ENCODE data around the gene NTN4. TPM values are rescaled to one million over a fixed set of nuclear protein-coding genes. Genes with fewer than 3 reads are reported as not detected.
A peak's percentile ranks its signal among the peaks of the same experiment; 100 is the strongest.

Gene NTN4
- total and polyA plus RNA-seq, 2 experiments from 2014 or later = 35.2 to 63.7 TPM

- no peaks in the 10 kb centered on the region for H3F3A ChIP-seq (ENCODE audit: insufficient read depth)
- no peaks in the 10 kb centered on the region for H4K20me1 ChIP-seq (ENCODE audit: insufficient read depth)
- 0 out of 2 replicates have a peak, but pooled peaks cover 6% of the 10 kb centered on the region for H3K4me1 ChIP-seq (ENCODE audit: insufficient read depth)
- no peaks in the 10 kb centered on the region for H3K79me2 ChIP-seq (ENCODE audit: insufficient read depth)
- H3K27me3 ChIP-seq (replicated peaks; ENCODE audit: insufficient read depth) = no peaks in the 10 kb centered on the region
- no peaks in the 10 kb centered on the region for H3K36me3 ChIP-seq (ENCODE audit: low read depth)
- in situ Hi-C loops (cut with MboI) = loop anchor here (10.0 to 25.0 kb wide), 2 partner anchors 180 to 363 kb away; partner anchors contain the start of gene HAL
- H3K4me2 ChIP-seq (ENCODE audit: unreplicated experiment) = no peak overlapping the region
- H3K9ac ChIP-seq = no peak overlapping the region
- H3K4me3 ChIP-seq = no peak overlapping the region
- H3K9me2 ChIP-seq (ENCODE audit: insufficient read depth) = no peaks in the 10 kb centered on the region
- TF ChIP-seq EZH2phosphoT487 (IDR thresholded peaks at IDR 0.05; ENCODE audit: insufficient read depth, low read depth) = no peak
- no peak for TF ChIP-seq EZH2 (IDR thresholded peaks at IDR 0.05; ENCODE audit: insufficient read depth, poor library complexity, severe bottlenecking)
- no peak for DNase-seq
- 79 to 82% methylated on average over 7 of the region's 7 CpGs for WGBS, 2 experiments (ENCODE audit: low coverage in 1 of 2, low lambda C conversion rate in 2 of 2, missing lambda C conversion rate in 2 of 2)
- no peaks in the 10 kb centered on the region for H3K9me3 ChIP-seq (ENCODE audit: low read depth)
- H2AFZ ChIP-seq = no peak overlapping the region
- no peak overlapping the region for H3K27ac ChIP-seq
These were observed 166.0 kb downstream of the NTN4 start for GRCh38 chr12:95624589-95624988.

- TF ChIP-seq EZH2phosphoT487 (IDR thresholded peaks at IDR 0.05; ENCODE audit: insufficient read depth, low read depth) = no peak
- no peak for TF ChIP-seq EZH2 (IDR thresholded peaks at IDR 0.05; ENCODE audit: insufficient read depth, poor library complexity, severe bottlenecking)
- 40 to 62% methylated on average over 12 to 18 of the region's 18 CpGs for WGBS, 2 experiments (ENCODE audit: low coverage in 1 of 2, low lambda C conversion rate in 2 of 2, missing lambda C conversion rate in 2 of 2)
- Histone ChIP-seq H3K9ac (no peak overlapping the region), H4K20me1 (ENCODE audit: insufficient read depth) (no peaks in the 10 kb centered on the region), H3K9me2 (ENCODE audit: insufficient read depth) (no peaks in the 10 kb centered on the region), H3K36me3 (ENCODE audit: low read depth) (no peaks in the 10 kb centered on the region), H3K9me3 (ENCODE audit: low read depth) (no peaks in the 10 kb centered on the region), H3K27ac (no peak overlapping the region), H3K79me2 (ENCODE audit: insufficient read depth) (no peaks in the 10 kb centered on the region), H3F3A (ENCODE audit: insufficient read depth) (no peaks in the 10 kb centered on the region), H3K4me1 (ENCODE audit: insufficient read depth) (0 out of 2 replicates have a peak, but pooled peaks cover 6% of the 10 kb centered on the region), H2AFZ (no peak overlapping the region), H3K27me3 (replicated peaks; ENCODE audit: insufficient read depth) (no peaks in the 10 kb centered on the region), H3K4me3 (no peak overlapping the region), H3K4me2 (ENCODE audit: unreplicated experiment) (peak overlapping the region; percentile 14)
- peak; percentile 89 for DNase-seq
- in situ Hi-C loops (cut with MboI) = loop anchor here (10.0 to 25.0 kb wide), 2 partner anchors 181 to 364 kb away; partner anchors contain the start of gene HAL
These were observed 166.9 kb downstream of the NTN4 start for GRCh38 chr12:95623554-95624170.

GRCh38 chr12:95622879-95623278, 167.7 kb downstream of the NTN4 start:
- Histone ChIP-seq H3F3A (ENCODE audit: insufficient read depth) (no peaks in the 10 kb centered on the region), H3K4me3 (no peak overlapping the region), H3K27me3 (replicated peaks; ENCODE audit: insufficient read depth) (no peaks in the 10 kb centered on the region), H3K9me3 (ENCODE audit: low read depth) (no peaks in the 10 kb centered on the region), H3K36me3 (ENCODE audit: low read depth) (no peaks in the 10 kb centered on the region), H3K27ac (no peak overlapping the region), H3K9me2 (ENCODE audit: insufficient read depth) (no peaks in the 10 kb centered on the region), H3K9ac (no peak overlapping the region), H3K4me1 (ENCODE audit: insufficient read depth) (0 out of 2 replicates have a peak, but pooled peaks cover 6% of the 10 kb centered on the region), H3K79me2 (ENCODE audit: insufficient read depth) (no peaks in the 10 kb centered on the region), H2AFZ (no peak overlapping the region), H3K4me2 (ENCODE audit: unreplicated experiment) (no peak overlapping the region), H4K20me1 (ENCODE audit: insufficient read depth) (no peaks in the 10 kb centered on the region)
- no peak for TF ChIP-seq EZH2 (IDR thresholded peaks at IDR 0.05; ENCODE audit: insufficient read depth, poor library complexity, severe bottlenecking)
- 79 to 83% methylated on average over 3 of the region's 3 CpGs for WGBS, 2 experiments (ENCODE audit: low coverage in 1 of 2, low lambda C conversion rate in 2 of 2, missing lambda C conversion rate in 2 of 2)
- in situ Hi-C loops (cut with MboI) = loop anchor here (10.0 to 25.0 kb wide), 2 partner anchors 182 to 364 kb away; partner anchors contain the start of gene HAL
- no peak for DNase-seq

DNA sequence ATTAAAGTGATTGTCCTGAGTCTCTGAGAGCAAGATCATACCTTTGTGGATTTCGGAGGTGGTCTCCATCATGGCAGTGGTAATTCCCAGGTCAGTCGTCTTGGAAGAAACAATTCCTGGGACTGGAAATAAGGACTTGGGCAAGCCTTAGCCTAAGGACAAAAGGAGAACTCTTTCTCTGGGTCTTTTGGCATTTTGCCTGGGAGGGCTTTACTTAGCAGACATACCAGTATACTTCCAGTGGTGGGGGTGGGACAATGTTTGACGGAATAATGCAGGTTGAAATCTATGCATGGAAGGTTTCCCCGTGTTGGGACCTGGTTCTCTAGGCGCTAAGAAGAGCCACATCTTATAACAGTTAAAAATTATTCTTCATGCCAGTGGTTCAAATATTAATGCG, 168.8 kb downstream of the NTN4 start:
- TF ChIP-seq EZH2phosphoT487 (IDR thresholded peaks at IDR 0.05; ENCODE audit: insufficient read depth, low read depth) = no peak
- TF ChIP-seq EZH2 (IDR thresholded peaks at IDR 0.05; ENCODE audit: insufficient read depth, poor library complexity, severe bottlenecking) = no peak
- 66 to 82% methylated on average over 6 of the region's 6 CpGs for WGBS, 2 experiments (ENCODE audit: low coverage in 1 of 2, low lambda C conversion rate in 2 of 2, missing lambda C conversion rate in 2 of 2)
- no peak for DNase-seq
- Histone ChIP-seq H3K27me3 (replicated peaks; ENCODE audit: insufficient read depth) (no peaks in the 10 kb centered on the region), H3K36me3 (ENCODE audit: low read depth) (no peaks in the 10 kb centered on the region), H3K27ac (no peak overlapping the region), H3K4me2 (ENCODE audit: unreplicated experiment) (no peak overlapping the region), H3K79me2 (ENCODE audit: insufficient read depth) (no peaks in the 10 kb centered on the region), H3F3A (ENCODE audit: insufficient read depth) (no peaks in the 10 kb centered on the region), H3K4me1 (ENCODE audit: insufficient read depth) (0 out of 2 replicates have a peak, but pooled peaks cover 6% of the 10 kb centered on the region), H3K9ac (no peak overlapping the region), H2AFZ (no peak overlapping the region), H3K4me3 (no peak overlapping the region), H4K20me1 (ENCODE audit: insufficient read depth) (no peaks in the 10 kb centered on the region), H3K9me3 (ENCODE audit: low read depth) (no peaks in the 10 kb centered on the region), H3K9me2 (ENCODE audit: insufficient read depth) (no peaks in the 10 kb centered on the region)
- in situ Hi-C loops (cut with MboI) = loop anchor here (10.0 to 25.0 kb wide), 2 partner anchors 183 to 366 kb away; partner anchors contain the start of gene HAL
